Smooth muscle cell (in vitro differentiated cells): ENCODE measurements around the gene NMB. TPM values are rescaled to one million over a fixed set of nuclear protein-coding genes. Genes with fewer than 3 reads are reported as not detected.

Experiments
- DNase-seq: peaks from one replicate; lab custom pipeline; 2025; ENCODE audit not compliant: unreplicated experiment; lab: John Stamatoyannopoulos, UW
- H2AFZ ChIP-seq: fragments of 200-600 bp; sonication (generic); 2 replicates; pipeline ENCODE4 v1.6.0; 2016; ENCODE audit warnings: antibody characterized with exemption, low read depth, mild to moderate bottlenecking
- H3F3A ChIP-seq: fragments of 200-600 bp; sonication (generic); 2 replicates; pipeline ENCODE4 v1.6.0; 2017; ENCODE audit warnings: antibody characterized with exemption, low read depth
- H3K27ac ChIP-seq: fragments of 200-600 bp; sonication (generic); 2 replicates; pipeline ENCODE4 v1.5.1; 2016; ENCODE audit warnings: low read depth, mild to moderate bottlenecking
- H3K27me3 ChIP-seq: fragments of 200-600 bp; sonication (generic); 2 replicates; pipeline ENCODE4 v1.6.1; 2016; ENCODE audit warnings: low read depth, mild to moderate bottlenecking
- H3K36me3 ChIP-seq: fragments of 200-600 bp; sonication (generic); 2 replicates; pipeline ENCODE4 v1.5.1; 2016; ENCODE audit warnings: low read depth
- H3K4me1 ChIP-seq: fragments of 200-600 bp; sonication (generic); 2 replicates; pipeline ENCODE4 v1.5.1; 2016; ENCODE audit warnings: low read depth
- H3K4me2 ChIP-seq: fragments of 200-600 bp; sonication (generic); 2 replicates; pipeline ENCODE4 v1.6.0; 2016; ENCODE audit warnings: mild to moderate bottlenecking
- H3K4me3 ChIP-seq: fragments of 200-600 bp; sonication (generic); 2 replicates; pipeline ENCODE4 v1.5.1; 2016; ENCODE audit warnings: mild to moderate bottlenecking
- H3K79me2 ChIP-seq: fragments of 200-600 bp; sonication (generic); 2 replicates; pipeline ENCODE4 v1.6.0; 2016; ENCODE audit warnings: low read depth, mild to moderate bottlenecking
- H3K9ac ChIP-seq: fragments of 200-600 bp; sonication (generic); 2 replicates; pipeline ENCODE4 v1.6.0; 2016; ENCODE audit warnings: low read depth
- H3K9me3 ChIP-seq: fragments of 200-600 bp; sonication (generic); replicated peaks from 2 replicates; pipeline ENCODE4 v1.5.1; 2016; ENCODE audit warnings: low read depth
- H4K20me1 ChIP-seq: fragments of 200-600 bp; sonication (generic); 2 replicates; pipeline ENCODE4 v1.6.0; 2016; ENCODE audit warnings: low read depth
- CTCF ChIP-seq: fragments of 200-600 bp; sonication (generic); IDR thresholded peaks from 2 replicates; pipeline ENCODE4 v1.5.1; 2017; ENCODE audit warnings: borderline replicate concordance, mild to moderate bottlenecking, antibody characterized with exemption; ENCODE audit not compliant: insufficient read depth, poor library complexity, severe bottlenecking
- WGBS: methylation state at CpG from one replicate; pipeline ENCODE4 v1.1.7; 2016; ENCODE audit warnings: low lambda C conversion rate; 5-methylcytosine and 5-hydroxymethylcytosine counted together
- polyA plus RNA-seq: library from polyadenylated mRNA; unstranded; fragments of >200 nt; fragmentation: Nextera tagmentation; extraction: Ambion mirVana; gene quantifications from 2 replicates; pipeline ENCODE4 v1.2.1, GENCODE V29; 2016
- total RNA-seq: library from RNA; depleted of rRNA; stranded (reverse); fragments of >200 nt; gene quantifications from 2 replicates; pipeline ENCODE4 v1.2.3, GENCODE V29; 2014

NMB gene
- total and polyA plus RNA-seq, 2 experiments from 2014 or later = 2.1 to 6.5 TPM

GRCh38 chr15:84638103-84638502 is 19.9 kb downstream of the NMB start:
- no peak overlapping the region for H3K4me2 ChIP-seq
- H3K79me2 ChIP-seq = peaks cover 14% of the 10 kb centered on the region
- no peak overlapping the region for H3K4me3 ChIP-seq
- no peak for DNase-seq
- H3K27ac ChIP-seq = no peak overlapping the region
- H2AFZ ChIP-seq = no peak overlapping the region
- H3K9me3 ChIP-seq = no peaks in the 10 kb centered on the region
- H3K4me1 ChIP-seq = peaks cover 9% of the 10 kb centered on the region
- peaks cover 44% of the 10 kb centered on the region for H4K20me1 ChIP-seq
- TF ChIP-seq CTCF = no peak
- H3K27me3 ChIP-seq = no peaks in the 10 kb centered on the region
- 84% methylated on average over 3 of the region's 3 CpGs for WGBS
- H3K9ac ChIP-seq = no peak overlapping the region
- H3K36me3 ChIP-seq = peaks cover 7% of the 10 kb centered on the region
- H3F3A ChIP-seq = peaks cover 8% of the 10 kb centered on the region

GRCh38 chr15:84634228-84634837 is 23.7 kb downstream of the NMB start:
- WGBS = 34% methylated on average over 23 of the region's 23 CpGs
- Histone ChIP-seq H3K4me3 (peak overlapping the region; percentile 67), H4K20me1 (peaks cover 50% of the 10 kb centered on the region), H3K9ac (no peak overlapping the region), H3K27me3 (no peaks in the 10 kb centered on the region), H3K27ac (no peak overlapping the region), H3K36me3 (no peaks in the 10 kb centered on the region), H2AFZ (no peak overlapping the region), H3K4me2 (peak overlapping the region; percentile 95), H3K79me2 (peaks cover 23% of the 10 kb centered on the region), H3F3A (peaks cover 6% of the 10 kb centered on the region), H3K4me1 (peaks cover 20% of the 10 kb centered on the region), H3K9me3 (no peaks in the 10 kb centered on the region)
- no peak for DNase-seq
- no peak for TF ChIP-seq CTCF

- peaks cover 6% of the 10 kb centered on the region for H3F3A ChIP-seq
- peak overlapping the region; percentile 30 for H3K9ac ChIP-seq
- H3K9me3 ChIP-seq = no peaks in the 10 kb centered on the region
- H3K36me3 ChIP-seq = no peaks in the 10 kb centered on the region
- under 1% methylated on average over 102 of the region's 105 CpGs for WGBS
- peaks cover 23% of the 10 kb centered on the region for H3K79me2 ChIP-seq
- no peak for TF ChIP-seq CTCF
- H4K20me1 ChIP-seq = peaks cover 50% of the 10 kb centered on the region
- H3K4me2 ChIP-seq = peak overlapping the region; percentile 95
- no peaks in the 10 kb centered on the region for H3K27me3 ChIP-seq
- H3K4me1 ChIP-seq = peaks cover 20% of the 10 kb centered on the region
- peak; percentile 71 for DNase-seq
- peak overlapping the region; percentile 10 for H3K27ac ChIP-seq
- no peak overlapping the region for H2AFZ ChIP-seq
- peak overlapping the region; percentile 67 for H3K4me3 ChIP-seq
Measured at GRCh38 chr15:84633311-84634227, 24.4 kb downstream of the NMB start.
